HepG2 (cell line): ENCODE measurements around the gene VWA1. TPM values are rescaled to one million over a fixed set of nuclear protein-coding genes. Genes with fewer than 3 reads are reported as not detected.

ENCODE experiments used
- CBX1 ChIP-seq: IDR thresholded peaks from one replicate; pipeline ENCODE4 v1.6.1; 2016; ENCODE audit warnings: antibody characterized with exemption, low read depth
- DMAP1 ChIP-seq: IDR thresholded peaks from 2 replicates; pipeline ENCODE4 v1.6.1; 2016
- ETV5 ChIP-seq: IDR thresholded peaks from 2 replicates; pipeline ENCODE4 v1.6.1; 2018; ENCODE audit warnings: missing biosample characterization, missing genetic modification reagents, inconsistent platforms, borderline replicate concordance
- FIP1L1 ChIP-seq: fragments of 200-400 bp; formaldehyde crosslinking; IDR thresholded peaks from 2 replicates; pipeline ENCODE4 v1.6.1; 2018; ENCODE audit warnings: low read depth, mild to moderate bottlenecking, low read length, moderate library complexity, borderline replicate concordance; ENCODE audit not compliant: insufficient read depth
- FOXK2 ChIP-seq: fragments of 450-650 bp; IDR thresholded peaks from 2 replicates; pipeline ENCODE4 v1.6.1; 2016
- HIC2 ChIP-seq: sonication (generic); formaldehyde crosslinking; IDR thresholded peaks from 2 replicates; pipeline ENCODE4 v1.9.0; 2022; ENCODE audit warnings: low read depth, missing genetic modification reagents
- HOXA3 ChIP-seq: sonication (generic); formaldehyde crosslinking; IDR thresholded peaks from 2 replicates; pipeline ENCODE4 v1.5.0; 2020; ENCODE audit warnings: missing genetic modification reagents
- KLF12 ChIP-seq: sonication (generic); formaldehyde crosslinking; IDR thresholded peaks from 2 replicates; pipeline ENCODE4 v1.4.0; 2020; ENCODE audit warnings: missing genetic modification reagents, borderline replicate concordance
- NFE2 ChIP-seq: sonication (generic); formaldehyde crosslinking; IDR thresholded peaks from 2 replicates; pipeline ENCODE4 v1.4.0; 2020; ENCODE audit warnings: missing genetic modification reagents
- NFYC ChIP-seq: IDR thresholded peaks from 2 replicates; pipeline ENCODE4 v1.6.1; 2016; ENCODE audit warnings: missing genetic modification reagents, missing compliant biosample characterization
- RFX3 ChIP-seq: IDR thresholded peaks from 2 replicates; pipeline ENCODE4 v1.6.1; 2016; ENCODE audit warnings: missing biosample characterization, missing genetic modification reagents
- SKI ChIP-seq: fragments of 450-650 bp; IDR thresholded peaks from one replicate; pipeline ENCODE4 v1.6.1; 2018; ENCODE audit warnings: mild to moderate bottlenecking; ENCODE audit not compliant: partially characterized antibody
- SMYD3 ChIP-seq: sonication (generic); formaldehyde crosslinking; IDR thresholded peaks from 2 replicates; pipeline ENCODE4 v1.8.1; 2023; ENCODE audit warnings: mild to moderate bottlenecking, missing genetic modification reagents
- ZBTB38 ChIP-seq: sonication (generic); formaldehyde crosslinking; IDR thresholded peaks from 2 replicates; pipeline ENCODE4 v1.5.1; 2020; ENCODE audit warnings: mild to moderate bottlenecking, missing genetic modification reagents
- ZNF20 ChIP-seq: sonication (generic); formaldehyde crosslinking; IDR thresholded peaks from 2 replicates; pipeline ENCODE4 v1.4.0; 2020; ENCODE audit warnings: mild to moderate bottlenecking, moderate library complexity, missing genetic modification reagents
- ZNF746 ChIP-seq: sonication (generic); formaldehyde crosslinking; IDR thresholded peaks from 2 replicates; pipeline ENCODE4 v1.8.0; 2022; ENCODE audit warnings: mild to moderate bottlenecking, missing genetic modification reagents
- ZNF784 ChIP-seq: sonication (generic); formaldehyde crosslinking; IDR thresholded peaks from 2 replicates; pipeline ENCODE4 v1.5.1; 2020; ENCODE audit warnings: missing genetic modification reagents, mild to moderate bottlenecking, borderline replicate concordance
- ZSCAN5A ChIP-seq: sonication (generic); formaldehyde crosslinking; IDR thresholded peaks from 2 replicates; pipeline ENCODE4 v1.8.0; 2022; ENCODE audit warnings: mild to moderate bottlenecking, missing genetic modification reagents, borderline replicate concordance
- polyA plus RNA-seq, 8 experiments: library from polyadenylated mRNA; depleted of rRNA in 3 of 8; stranded (reverse) in 7 of 8; unstranded in 1 of 8; fragments of >200 nt; fragmentation: Illumina TruSeq in 4 of 8; extraction: Trizol in 4 of 8; gene quantifications; 2 replicates each; pipeline versions ENCODE4 v1.2.1 to v1.2.3, GENCODE V29; 2011 to 2016; ENCODE audit warnings: low read depth in 4 of 8, missing spikeins in 1 of 8, mixed read lengths in 1 of 8; ENCODE audit not compliant: insufficient read depth in 1 of 8
- total RNA-seq, 5 experiments: library from RNA; depleted of rRNA; stranded (reverse); fragments of >200 nt; fragmentation: Illumina TruSeq; extraction: Trizol; gene quantifications; 2 replicates each; pipeline ENCODE4 v1.2.3, GENCODE V29; 2016; ENCODE audit warnings: low read depth in 1 of 5
- TF ChIP-seq, protein P1 (sequence below): sonication (generic); formaldehyde crosslinking; IDR thresholded peaks from 2 replicates; pipeline ENCODE4 v1.4.0; 2020; ENCODE audit warnings: missing genetic modification reagents
- TF ChIP-seq, protein P2 (sequence below): sonication (generic); formaldehyde crosslinking; IDR thresholded peaks from 2 replicates; pipeline ENCODE4 v1.5.0; 2020; ENCODE audit warnings: missing genetic modification reagents
- TF ChIP-seq, protein P3 (sequence below): sonication (generic); formaldehyde crosslinking; IDR thresholded peaks from 2 replicates; pipeline ENCODE4 v1.8.0; 2022; ENCODE audit warnings: low read depth, missing genetic modification reagents

Gene VWA1
- total and polyA plus RNA-seq, 2 of the 13 experiments (the other 11 are each of a cell fraction or from before 2014, with no cell fraction given) = 40.9 to 57.5 TPM

DNA sequence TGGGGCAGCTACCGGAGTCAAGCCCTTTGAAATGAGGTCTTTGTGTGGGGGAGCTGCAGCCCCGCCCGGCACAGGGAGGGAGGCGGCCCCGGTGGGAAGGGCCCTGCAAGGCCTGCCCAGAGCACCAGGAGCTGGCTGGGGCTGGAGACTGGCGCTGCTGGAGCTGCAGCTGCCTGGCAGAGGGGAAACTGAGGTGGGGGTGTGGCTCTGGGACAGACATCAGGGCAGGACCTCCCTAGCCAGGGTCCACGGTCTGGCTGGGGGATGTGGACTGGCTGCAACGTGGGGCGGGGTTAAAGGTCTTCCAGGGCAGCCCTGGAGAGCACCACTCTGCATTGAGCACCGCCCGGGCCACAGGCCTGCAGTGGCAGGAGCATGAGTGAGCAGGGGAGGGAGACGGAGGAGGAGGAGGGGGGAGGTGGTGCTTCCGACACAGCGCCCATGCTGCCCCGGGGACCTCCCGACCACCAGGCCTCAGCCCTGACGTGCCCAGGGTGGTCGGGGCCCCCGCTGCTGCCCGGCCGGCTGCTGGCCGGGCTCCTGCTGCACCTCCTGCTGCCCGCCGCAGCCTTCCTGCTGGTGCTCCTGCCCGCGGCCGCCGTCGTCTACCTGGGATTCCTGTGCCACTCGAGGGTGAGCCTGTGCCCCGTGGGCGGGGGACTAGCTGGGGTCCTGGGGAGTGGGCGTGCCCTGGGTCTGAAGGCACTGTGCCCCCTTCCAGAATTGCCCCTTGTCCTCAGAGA, 9.6 kb upstream of the VWA1 start (continued):
- TF ChIP-seq, protein P1, sequence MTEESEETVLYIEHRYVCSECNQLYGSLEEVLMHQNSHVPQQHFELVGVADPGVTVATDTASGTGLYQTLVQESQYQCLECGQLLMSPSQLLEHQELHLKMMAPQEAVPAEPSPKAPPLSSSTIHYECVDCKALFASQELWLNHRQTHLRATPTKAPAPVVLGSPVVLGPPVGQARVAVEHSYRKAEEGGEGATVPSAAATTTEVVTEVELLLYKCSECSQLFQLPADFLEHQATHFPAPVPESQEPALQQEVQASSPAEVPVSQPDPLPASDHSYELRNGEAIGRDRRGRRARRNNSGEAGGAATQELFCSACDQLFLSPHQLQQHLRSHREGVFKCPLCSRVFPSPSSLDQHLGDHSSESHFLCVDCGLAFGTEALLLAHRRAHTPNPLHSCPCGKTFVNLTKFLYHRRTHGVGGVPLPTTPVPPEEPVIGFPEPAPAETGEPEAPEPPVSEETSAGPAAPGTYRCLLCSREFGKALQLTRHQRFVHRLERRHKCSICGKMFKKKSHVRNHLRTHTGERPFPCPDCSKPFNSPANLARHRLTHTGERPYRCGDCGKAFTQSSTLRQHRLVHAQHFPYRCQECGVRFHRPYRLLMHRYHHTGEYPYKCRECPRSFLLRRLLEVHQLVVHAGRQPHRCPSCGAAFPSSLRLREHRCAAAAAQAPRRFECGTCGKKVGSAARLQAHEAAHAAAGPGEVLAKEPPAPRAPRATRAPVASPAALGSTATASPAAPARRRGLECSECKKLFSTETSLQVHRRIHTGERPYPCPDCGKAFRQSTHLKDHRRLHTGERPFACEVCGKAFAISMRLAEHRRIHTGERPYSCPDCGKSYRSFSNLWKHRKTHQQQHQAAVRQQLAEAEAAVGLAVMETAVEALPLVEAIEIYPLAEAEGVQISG (CRISPR knock-in tag) = peak; percentile 50; the same call in 1 of the 2 replicates
- TF ChIP-seq ZBTB38 (CRISPR knock-in tag) (peak; percentile 18; the same call in 1 of the 2 replicates), ZNF746 (CRISPR knock-in tag) (peak; percentile 48; the same call in 1 of the 2 replicates), HOXA3 (no peak; the same call in 1 of the 2 replicates), RFX3 (CRISPR knock-in tag) (no peak), ZNF784 (no peak), FIP1L1 (no peak), ZNF20 (CRISPR knock-in tag) (no peak), FOXK2 (no peak), ZSCAN5A (CRISPR knock-in tag) (peak; percentile 27; the same call in 1 of the 2 replicates), CBX1 (no peak), SMYD3 (no peak), SKI (no peak), KLF12 (CRISPR knock-in tag) (no peak), DMAP1 (no peak; the same call in 1 of the 2 replicates), NFYC (CRISPR knock-in tag) (no peak), ETV5 (CRISPR knock-in tag) (no peak), NFE2 (no peak), HIC2 (peak; percentile 67)
- TF ChIP-seq, protein P2, sequence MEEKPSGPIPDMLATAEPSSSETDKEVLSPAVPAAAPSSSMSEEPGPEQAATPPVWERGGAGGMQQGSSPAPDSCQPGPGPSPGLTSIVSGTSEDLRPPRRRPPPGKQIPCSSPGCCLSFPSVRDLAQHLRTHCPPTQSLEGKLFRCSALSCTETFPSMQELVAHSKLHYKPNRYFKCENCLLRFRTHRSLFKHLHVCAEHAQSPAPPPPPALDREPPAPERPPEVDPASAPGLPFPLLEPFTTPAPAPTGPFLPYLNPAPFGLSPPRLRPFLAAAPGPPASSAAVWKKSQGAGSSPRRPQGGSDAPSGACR (CRISPR knock-in tag) = peak; percentile 51; the same call in 1 of the 2 replicates
- TF ChIP-seq, protein P3, sequence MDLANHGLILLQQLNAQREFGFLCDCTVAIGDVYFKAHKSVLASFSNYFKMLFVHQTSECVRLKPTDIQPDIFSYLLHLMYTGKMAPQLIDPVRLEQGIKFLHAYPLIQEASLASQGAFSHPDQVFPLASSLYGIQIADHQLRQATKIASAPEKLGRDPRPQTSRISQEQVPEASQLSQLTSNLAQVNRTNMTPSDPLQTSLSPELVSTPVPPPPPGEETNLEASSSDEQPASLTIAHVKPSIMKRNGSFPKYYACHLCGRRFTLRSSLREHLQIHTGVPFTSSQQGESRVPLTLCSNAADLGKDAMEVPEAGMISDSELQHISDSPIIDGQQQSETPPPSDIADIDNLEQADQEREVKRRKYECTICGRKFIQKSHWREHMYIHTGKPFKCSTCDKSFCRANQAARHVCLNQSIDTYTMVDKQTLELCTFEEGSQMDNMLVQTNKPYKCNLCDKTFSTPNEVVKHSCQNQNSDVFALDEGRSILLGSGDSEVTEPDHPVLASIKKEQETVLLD (CRISPR knock-in tag) = no peak
